ENCODE results near the gene SLC7A6OS.

The SLC7A6OS gene

GRCh38 chr16:68310774-68311511 is at the start of gene SLC7A6OS, which contains the start of gene PRMT7:
TSS of gene SLC7A6OS (minus strand) at chr16:68310946. CDS start at chr16:68310926, 20 bp downstream.
TSS of gene PRMT7 (plus strand) at chr16:68311019. CDS start at chr16:68315980, 4,961 bp downstream.
- peak; percentile 86 for DNase-seq (ENCODE audit: low spot score)

GRCh38 chr16:68359398-68360191 is 48.8 kb upstream of the SLC7A6OS start:
- DNase-seq (ENCODE audit: low spot score), result no peak

GRCh38 chr16:68358951-68359350 is 48.2 kb upstream of the SLC7A6OS start:
- no peak for DNase-seq (ENCODE audit: low spot score)

GRCh38 chr16:68357923-68358322 is 47.2 kb upstream of the SLC7A6OS start:
- no peak for DNase-seq (ENCODE audit: low spot score)

- no peak for DNase-seq (ENCODE audit: low spot score)
These were observed 46.8 kb upstream of the SLC7A6OS start for GRCh38 chr16:68357521-68357922.

- DNase-seq (ENCODE audit: low spot score), result no peak
These were observed 46.2 kb upstream of the SLC7A6OS start for GRCh38 chr16:68356919-68357286.

GRCh38 chr16:68356249-68356918 is 45.6 kb upstream of the SLC7A6OS start:
- DNase-seq (ENCODE audit: low spot score), result no peak

- DNase-seq (ENCODE audit: low spot score), result no peak
These were observed 44.9 kb upstream of the SLC7A6OS start for GRCh38 chr16:68355447-68356248.

GRCh38 chr16:68354816-68355215 is 44.1 kb upstream of the SLC7A6OS start:
- no peak for DNase-seq (ENCODE audit: low spot score)

- no peak for DNase-seq (ENCODE audit: low spot score)
These were observed 42.6 kb upstream of the SLC7A6OS start for GRCh38 chr16:68353366-68353765.

- DNase-seq (ENCODE audit: low spot score), result no peak
These were observed 41.3 kb upstream of the SLC7A6OS start for GRCh38 chr16:68351991-68352431.

- no peak for DNase-seq (ENCODE audit: low spot score)
These were observed 40.7 kb upstream of the SLC7A6OS start for GRCh38 chr16:68351463-68351862.

GRCh38 chr16:68350813-68351350 is 40.1 kb upstream of the SLC7A6OS start:
- no peak for DNase-seq (ENCODE audit: low spot score)

GRCh38 chr16:68349838-68350410 is 39.2 kb upstream of the SLC7A6OS start:
- DNase-seq (ENCODE audit: low spot score), result no peak

GRCh38 chr16:68348639-68349445 is 38.1 kb upstream of the SLC7A6OS start:
- no peak for DNase-seq (ENCODE audit: low spot score)

- DNase-seq (ENCODE audit: low spot score), result no peak
These were observed 36.9 kb upstream of the SLC7A6OS start for GRCh38 chr16:68347605-68348004.

- DNase-seq (ENCODE audit: low spot score), result no peak
These were observed 36.2 kb upstream of the SLC7A6OS start for GRCh38 chr16:68346892-68347480.

GRCh38 chr16:68345958-68346635 is 35.4 kb upstream of the SLC7A6OS start:
- DNase-seq (ENCODE audit: low spot score), result no peak

GRCh38 chr16:68345351-68345810 is 34.6 kb upstream of the SLC7A6OS start:
- no peak for DNase-seq (ENCODE audit: low spot score)

Data from kidney capillary endothelial cell (primary cell).